WERI-Rb-1 (cell line): ENCODE data around the gene KCNIP3.

Experiments
- DNase-seq: peaks from one replicate; pipeline ENCODE4 v3.0.0-alpha.2; 2020
- H3K27ac ChIP-seq: fragments of 250-450 bp; sonication (Bioruptor Pico); 2 replicates; pipeline ENCODE4 v1.5.1; 2020; ENCODE audit warnings: mild to moderate bottlenecking, moderate library complexity
- H3K27me3 ChIP-seq: fragments of 250-450 bp; sonication (Bioruptor Pico); 2 replicates; pipeline ENCODE4 v1.5.1; 2021; ENCODE audit warnings: mild to moderate bottlenecking, low read depth, moderate library complexity; ENCODE audit not compliant: insufficient read depth, severe bottlenecking
- H3K36me3 ChIP-seq: fragments of 250-450 bp; sonication (Bioruptor Pico); 2 replicates; pipeline ENCODE4 v1.5.1; 2020; ENCODE audit warnings: mild to moderate bottlenecking, moderate library complexity
- H3K4me3 ChIP-seq: 2 replicates; pipeline ENCODE4 v1.5.1; 2011; ENCODE audit warnings: low read depth, mild to moderate bottlenecking, control low read depth, low read length
- H3K9me3 ChIP-seq: fragments of 250-450 bp; sonication (Bioruptor Pico); 2 replicates; pipeline ENCODE4 v1.5.1; 2021; ENCODE audit warnings: mild to moderate bottlenecking, moderate library complexity; ENCODE audit not compliant: severe bottlenecking
- CTCF ChIP-seq: IDR thresholded peaks from 2 replicates; pipeline ENCODE4 v1.5.1; 2011; ENCODE audit warnings: low read depth, mild to moderate bottlenecking, control low read depth, inconsistent platforms, low read length

Gene KCNIP3

GRCh38 chr2:95327861-95328260 lies 30.7 kb downstream of the KCNIP3 start:
- no peaks in the 10 kb centered on the region for H3K9me3 ChIP-seq
- TF ChIP-seq CTCF: no peak
- no peak overlapping the region for H3K27ac ChIP-seq
- H3K36me3 ChIP-seq: no peaks in the 10 kb centered on the region
- H3K4me3 ChIP-seq: no peak overlapping the region
- no peak for DNase-seq
- H3K27me3 ChIP-seq: no peaks in the 10 kb centered on the region

- TF ChIP-seq CTCF: no peak
- no peak overlapping the region for H3K4me3 ChIP-seq
- H3K9me3 ChIP-seq: no peaks in the 10 kb centered on the region
- DNase-seq: no peak
- H3K36me3 ChIP-seq: no peaks in the 10 kb centered on the region
- no peaks in the 10 kb centered on the region for H3K27me3 ChIP-seq
- no peak overlapping the region for H3K27ac ChIP-seq
Observed at GRCh38 chr2:95328358-95329125, 31.4 kb downstream of the KCNIP3 start.

- Histone ChIP-seq H3K4me3 (no peak overlapping the region), H3K9me3 (no peaks in the 10 kb centered on the region), H3K27ac (no peak overlapping the region), H3K36me3 (no peaks in the 10 kb centered on the region), H3K27me3 (no peaks in the 10 kb centered on the region)
- no peak for DNase-seq
- TF ChIP-seq CTCF: no peak
Observed at GRCh38 chr2:95329401-95329800, 32.3 kb downstream of the KCNIP3 start.

GRCh38 chr2:95329891-95330793 lies 33.0 kb downstream of the KCNIP3 start:
- 0 out of 2 replicates have a peak, but pooled peaks have one; percentile 9 for TF ChIP-seq CTCF
- no peak for DNase-seq

GRCh38 chr2:95330794-95331338 lies 33.7 kb downstream of the KCNIP3 start:
- Histone ChIP-seq H3K27me3 (no peaks in the 10 kb centered on the region), H3K4me3 (no peak overlapping the region), H3K36me3 (no peaks in the 10 kb centered on the region), H3K27ac (no peak overlapping the region), H3K9me3 (no peaks in the 10 kb centered on the region)
- TF ChIP-seq CTCF: no peak
- DNase-seq: no peak

More at GRCh38 chr2:95329891-95330793, 33.0 kb downstream of the KCNIP3 start:
- Histone ChIP-seq H3K27me3 (no peaks in the 10 kb centered on the region), H3K9me3 (no peaks in the 10 kb centered on the region), H3K4me3 (no peak overlapping the region), H3K27ac (no peak overlapping the region), H3K36me3 (no peaks in the 10 kb centered on the region)
